Heart left ventricle (tissue), 16 donors: ENCODE results near the gene SFT2D3. TPM values are rescaled to one million over a fixed set of nuclear protein-coding genes. Genes with fewer than 3 reads are reported as not detected.
A peak's percentile ranks its signal among the peaks of the same experiment; 100 is the strongest.

Source experiments
- ATAC-seq, 4 donors: fragments of 200-7000 bp; cut with Tn5 transposase; one replicate each; pipeline ENCODE4 v1.9.1; 2020 to 2022; ENCODE audit warnings: moderate library complexity in 4 of 4, mild to moderate bottlenecking in 3 of 4, moderate number of reproducible peaks in 1 of 4
- DNase-seq, 5 donors: peaks; one replicate each; pipeline ENCODE4 v3.0.0-alpha.2; 2020
- H3K27ac ChIP-seq, 12 donors: fragments of 200-600 bp; sonication (generic) in 4 of 12; one replicate each; pipeline versions ENCODE4 v1.5.0 to v1.8.0; 2016 to 2022; ENCODE audit warnings: mild to moderate bottlenecking in 2 of 12
- H3K27me3 ChIP-seq, 9 donors: fragments of 200-600 bp; sonication (generic) in 2 of 9; one replicate each; pipeline versions ENCODE4 v1.5.1 to v1.8.0; 2016 to 2022; ENCODE audit warnings: mild to moderate bottlenecking in 3 of 9
- H3K36me3 ChIP-seq, 9 donors: fragments of 200-600 bp; sonication (generic) in 2 of 9; one replicate each; pipeline versions ENCODE4 v1.5.0 to v1.8.0; 2018 to 2022; ENCODE audit warnings: mild to moderate bottlenecking in 2 of 9
- H3K4me1 ChIP-seq, 12 donors: fragments of 200-600 bp; sonication (generic) in 4 of 12; one replicate each; pipeline versions ENCODE4 v1.5.0 to v1.8.0; 2016 to 2022; ENCODE audit warnings: mild to moderate bottlenecking in 3 of 12
- H3K4me3 ChIP-seq, 12 donors: fragments of 200-600 bp; sonication (generic) in 4 of 12; one replicate each; pipeline versions ENCODE4 v1.5.0 to v1.8.0; 2017 to 2022; ENCODE audit warnings: mild to moderate bottlenecking in 9 of 12, moderate library complexity in 4 of 12
- H3K9me3 ChIP-seq, 12 donors: fragments of 200-600 bp; sonication (generic) in 4 of 12; one replicate each; pipeline versions ENCODE4 v1.5.0 to v1.8.0; 2016 to 2022; ENCODE audit warnings: mild to moderate bottlenecking in 1 of 12
- POLR2A ChIP-seq, 2 donors: fragments of 450-650 bp; IDR thresholded peaks; one replicate each; pipeline ENCODE4 v1.6.1; 2017; ENCODE audit warnings: antibody characterized with exemption in 2 of 2, mild to moderate bottlenecking in 2 of 2, moderate library complexity in 2 of 2
- WGBS, 4 donors: extraction: QIAGEN DNeasy Blood & Tissue Kit in 2 of 4; methylation state at CpG; one replicate each; pipeline versions ENCODE4 v1.1.5 to v1.1.7; 2013 to 2018; 5-methylcytosine and 5-hydroxymethylcytosine counted together
- intact Hi-C, 10 donors: fragments of 100-400 bp; cut with DNase I; formaldehyde crosslinking; loops; one replicate each; pipeline versions ENCODE4 v1.11.1 to v1.14.2; 2022
- polyA plus RNA-seq, 2 donors: library from polyadenylated mRNA; stranded (reverse); fragments of 200-250 nt; gene quantifications; one replicate each; pipeline ENCODE4 v1.2.3, GENCODE V29; 2013
- total RNA-seq, 9 donors: library from RNA; depleted of rRNA in 2 of 9; stranded (reverse); fragments of >200 nt in 2 of 9; fragmentation: NEBNext Ultra II Directional in 3 of 9; extraction: Animal tissue kit (Norgen Biotek cat#: 25700) in 3 of 9; gene quantifications; one replicate each; pipeline versions ENCODE4 v1.1.0 to v1.2.4, GENCODE V29; 2016 to 2023
- TF ChIP-seq, protein P1 (sequence below), 12 donors: fragments of 200-600 bp; sonication (generic) in 4 of 12; IDR thresholded peaks; one replicate each; pipeline versions ENCODE4 v1.5.0 to v1.8.0; 2018 to 2022; ENCODE audit warnings: antibody characterized with exemption in 12 of 12, mild to moderate bottlenecking in 5 of 12
- donor health status: ischemic (EF 13 %, LVEDD 7.1; RV severe dilation, severe dysfunction).
- donor health status: healthy with polysubstance abuse.
- donor health status: DM: no; HTN: yes; CAD: no.
- donor health status: DM: no; HTN: no; CAD: no.
- donor health status: ischemic (EF 25% LVEDD 6.9; RV normal size, moderate dysfunction).
- donor health status: ischemic (EF 25% LVEDD 5.7; RV mildly dilated, moderate dysfunction).
- donor health status: healthy.
- donor health status: DM: yes; HTN: yes; CAD: no.
- donor health status: ischemic (EF 35%, LVEDD 5.7; RV mildly dilated, moderate dysfunction).
- donor health status: nonischemic (EF 11% LVEDD 7.7; RV severe dilation, severe dysfunction).
- donor health status: DM: yes; HTN: yes; CAD: no.
- donor health status: PGD.
- donor health status: ischemic (EF 29% LVEDD 5.4; RV normal size, mild dysfunction).
- donor health status: nonischemic (EF 23%, LVEDD 6.1; RV moderate dilation, normal function).

SFT2D3 gene
- total and polyA plus RNA-seq, 11 donors = 2.4 to 5.2 (median 3.6) TPM

DNA sequence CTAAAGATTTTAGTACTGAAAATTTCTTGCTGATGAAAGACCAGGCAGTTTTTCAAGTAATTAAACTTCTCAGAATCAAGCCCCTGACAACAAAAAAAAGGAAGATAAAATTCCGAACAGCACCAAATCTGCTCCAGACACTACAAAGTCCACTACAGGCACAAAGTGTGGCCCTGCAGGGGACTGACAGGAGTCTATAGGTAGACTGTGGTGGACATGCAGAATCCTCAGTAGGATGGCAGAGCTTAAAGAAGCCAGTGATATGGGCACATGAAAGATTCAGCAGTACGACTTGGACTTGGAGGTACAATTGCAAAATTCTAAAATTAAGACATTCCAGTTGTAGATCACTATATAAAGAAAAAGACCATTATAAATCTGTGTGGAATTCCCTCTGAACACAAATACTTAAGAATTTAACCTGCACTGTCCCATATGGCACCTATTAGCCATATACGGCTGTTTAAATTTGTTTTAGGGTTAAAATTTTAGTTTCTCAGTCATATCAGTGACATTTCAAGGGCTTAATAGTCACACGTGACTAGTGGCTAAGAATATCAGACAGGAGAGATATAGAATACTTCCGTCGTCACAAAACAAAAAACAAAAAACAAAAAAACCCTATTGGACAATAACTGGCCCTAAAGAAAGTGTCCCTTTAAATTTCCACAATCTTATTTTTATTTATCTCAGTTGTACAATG is 32.0 kb downstream of the SFT2D3 start:
- peaks cover 0 to 15% (median 0%) of the 10 kb centered on the region in 9 donors for H3K36me3 ChIP-seq
- WGBS, 4 donors = 39 to 54% (median 46%) methylated on average over 6 of the region's 6 CpGs
- peaks cover 0 to 25% (median 12%) of the 10 kb centered on the region in 12 donors for H3K4me1 ChIP-seq
- H3K27ac ChIP-seq = peak overlapping the region; percentile 46 to 89 (median 76)
- no peaks in the 10 kb centered on the region for H3K9me3 ChIP-seq
- H3K4me3 ChIP-seq = peak overlapping the region in 9 of 12 donors; percentile 28 to 54 (median 37)
- intact Hi-C loops = no loop called here
- DNase-seq (no peak), ATAC-seq (peak; percentile 27 to 58 (median 40))
- H3K27me3 ChIP-seq = no peaks in the 10 kb centered on the region
- TF ChIP-seq, protein P1, sequence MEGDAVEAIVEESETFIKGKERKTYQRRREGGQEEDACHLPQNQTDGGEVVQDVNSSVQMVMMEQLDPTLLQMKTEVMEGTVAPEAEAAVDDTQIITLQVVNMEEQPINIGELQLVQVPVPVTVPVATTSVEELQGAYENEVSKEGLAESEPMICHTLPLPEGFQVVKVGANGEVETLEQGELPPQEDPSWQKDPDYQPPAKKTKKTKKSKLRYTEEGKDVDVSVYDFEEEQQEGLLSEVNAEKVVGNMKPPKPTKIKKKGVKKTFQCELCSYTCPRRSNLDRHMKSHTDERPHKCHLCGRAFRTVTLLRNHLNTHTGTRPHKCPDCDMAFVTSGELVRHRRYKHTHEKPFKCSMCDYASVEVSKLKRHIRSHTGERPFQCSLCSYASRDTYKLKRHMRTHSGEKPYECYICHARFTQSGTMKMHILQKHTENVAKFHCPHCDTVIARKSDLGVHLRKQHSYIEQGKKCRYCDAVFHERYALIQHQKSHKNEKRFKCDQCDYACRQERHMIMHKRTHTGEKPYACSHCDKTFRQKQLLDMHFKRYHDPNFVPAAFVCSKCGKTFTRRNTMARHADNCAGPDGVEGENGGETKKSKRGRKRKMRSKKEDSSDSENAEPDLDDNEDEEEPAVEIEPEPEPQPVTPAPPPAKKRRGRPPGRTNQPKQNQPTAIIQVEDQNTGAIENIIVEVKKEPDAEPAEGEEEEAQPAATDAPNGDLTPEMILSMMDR (IDR thresholded peaks at IDR 0.05) = no peak
- no peak for TF ChIP-seq POLR2A (IDR thresholded peaks at IDR 0.05)

DNA sequence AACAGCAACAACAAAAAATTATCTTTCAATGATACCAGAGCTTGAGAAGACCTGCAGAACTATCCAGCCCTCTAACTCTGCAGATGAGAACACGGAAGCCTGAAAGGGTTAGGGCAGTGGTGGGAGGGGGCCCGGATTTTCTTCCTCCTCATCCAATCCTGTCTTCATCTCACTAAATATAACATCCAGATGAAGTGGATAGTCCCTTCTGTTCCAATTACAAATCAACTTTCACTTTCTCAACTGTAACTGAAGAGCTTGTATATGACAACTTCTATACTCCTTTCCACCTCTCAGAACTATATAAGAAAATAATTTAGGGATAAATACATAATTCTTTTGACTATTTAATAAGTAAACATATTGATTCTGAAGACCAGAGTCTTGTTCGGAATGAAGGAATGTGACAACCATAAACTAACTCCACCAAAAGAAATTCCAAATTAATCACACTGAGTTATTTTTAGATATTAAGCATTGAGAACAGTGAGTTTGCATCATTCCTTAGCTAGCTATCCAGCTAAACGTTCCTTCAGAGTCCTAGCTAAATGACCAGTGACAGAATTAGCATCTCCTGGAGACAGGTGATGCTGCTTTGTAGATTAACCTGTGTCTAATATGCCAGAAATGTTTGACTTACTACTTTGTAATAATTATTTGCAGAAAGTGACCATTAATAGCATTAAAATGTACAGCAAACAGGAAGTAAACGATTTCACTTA is 32.7 kb downstream of the SFT2D3 start:
- peak overlapping the region; percentile 46 to 89 (median 76) for H3K27ac ChIP-seq
- peaks cover 0 to 19% (median 0%) of the 10 kb centered on the region in 9 donors for H3K36me3 ChIP-seq
- intact Hi-C loops = no loop called here
- no peaks in the 10 kb centered on the region for H3K9me3 ChIP-seq
- ATAC-seq = peak; percentile 65 to 81 (median 80)
- H3K27me3 ChIP-seq = no peaks in the 10 kb centered on the region
- peak overlapping the region in 9 of 12 donors; percentile 28 to 54 (median 37) for H3K4me3 ChIP-seq
- H3K4me1 ChIP-seq = peaks cover 0 to 24% (median 12%) of the 10 kb centered on the region in 12 donors
- DNase-seq = no peak
- 35 to 43% (median 38%) methylated on average over 5 of the region's 5 CpGs for WGBS, 4 donors
- TF ChIP-seq, protein P1 (IDR thresholded peaks at IDR 0.05) = no peak
- no peak for TF ChIP-seq POLR2A (IDR thresholded peaks at IDR 0.05)

DNA sequence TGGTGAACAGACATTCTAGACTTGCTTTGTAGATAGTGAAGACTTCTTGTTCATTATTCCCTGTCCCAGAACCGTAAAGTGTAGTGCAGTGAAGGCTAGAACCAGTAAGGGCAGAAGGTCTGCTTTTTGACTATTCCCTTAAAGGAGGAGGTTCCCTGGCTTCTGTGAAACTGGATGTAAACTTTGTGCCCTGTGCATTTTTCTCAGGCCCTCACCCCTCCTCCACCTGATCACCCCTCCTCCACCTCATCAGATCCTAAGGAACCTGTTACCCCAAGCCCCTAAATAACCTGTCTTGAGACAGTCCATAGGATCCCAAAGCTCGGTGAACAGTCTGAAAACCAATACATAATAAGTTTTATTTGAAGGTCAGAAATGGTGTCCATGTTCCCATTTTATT is 33.7 kb downstream of the SFT2D3 start:
- TF ChIP-seq POLR2A (IDR thresholded peaks at IDR 0.05) = no peak
- TF ChIP-seq, protein P1 (IDR thresholded peaks at IDR 0.05) = no peak
- intact Hi-C loops = loop anchor here in 1 of 10 donors (5.0 kb wide), 1 partner anchor 42 kb away; no protein-coding TSS in a partner anchor

More for the DNA sequence above, 33.7 kb downstream of the SFT2D3 start:
- Histone ChIP-seq H3K4me1 (peaks cover 0 to 23% (median 12%) of the 10 kb centered on the region in 12 donors), H3K4me3 (no peak overlapping the region), H3K9me3 (no peaks in the 10 kb centered on the region), H3K27ac (peak overlapping the region in 6 of 12 donors; percentile 76 to 89 (median 79)), H3K36me3 (peaks cover 0 to 19% (median 0%) of the 10 kb centered on the region in 9 donors), H3K27me3 (no peaks in the 10 kb centered on the region)
- DNase-seq (no peak), ATAC-seq (peak in 2 of 4 donors; percentile 11 to 33)
- 83 to 89% (median 85%) methylated on average over 2 of the region's 2 CpGs for WGBS, 4 donors
